ENCODE results near the gene CUX1.
"Not testable (repeated sequence)": the region's sequence is repeated elsewhere in the genome, so short reads cannot be mapped to it uniquely, and the experiment has no call there.

CUX1 gene

GRCh38 chr7:101854084-101854865, 36.8 kb downstream of the CUX1 start:
- DNase-seq (ENCODE audit: low read depth): no peak

- DNase-seq (ENCODE audit: low read depth): peak; percentile 58
Measured at GRCh38 chr7:101856473-101857357, 39.3 kb downstream of the CUX1 start.

GRCh38 chr7:101857358-101857811, 40.0 kb downstream of the CUX1 start:
- no peak for DNase-seq (ENCODE audit: low read depth)

DNA sequence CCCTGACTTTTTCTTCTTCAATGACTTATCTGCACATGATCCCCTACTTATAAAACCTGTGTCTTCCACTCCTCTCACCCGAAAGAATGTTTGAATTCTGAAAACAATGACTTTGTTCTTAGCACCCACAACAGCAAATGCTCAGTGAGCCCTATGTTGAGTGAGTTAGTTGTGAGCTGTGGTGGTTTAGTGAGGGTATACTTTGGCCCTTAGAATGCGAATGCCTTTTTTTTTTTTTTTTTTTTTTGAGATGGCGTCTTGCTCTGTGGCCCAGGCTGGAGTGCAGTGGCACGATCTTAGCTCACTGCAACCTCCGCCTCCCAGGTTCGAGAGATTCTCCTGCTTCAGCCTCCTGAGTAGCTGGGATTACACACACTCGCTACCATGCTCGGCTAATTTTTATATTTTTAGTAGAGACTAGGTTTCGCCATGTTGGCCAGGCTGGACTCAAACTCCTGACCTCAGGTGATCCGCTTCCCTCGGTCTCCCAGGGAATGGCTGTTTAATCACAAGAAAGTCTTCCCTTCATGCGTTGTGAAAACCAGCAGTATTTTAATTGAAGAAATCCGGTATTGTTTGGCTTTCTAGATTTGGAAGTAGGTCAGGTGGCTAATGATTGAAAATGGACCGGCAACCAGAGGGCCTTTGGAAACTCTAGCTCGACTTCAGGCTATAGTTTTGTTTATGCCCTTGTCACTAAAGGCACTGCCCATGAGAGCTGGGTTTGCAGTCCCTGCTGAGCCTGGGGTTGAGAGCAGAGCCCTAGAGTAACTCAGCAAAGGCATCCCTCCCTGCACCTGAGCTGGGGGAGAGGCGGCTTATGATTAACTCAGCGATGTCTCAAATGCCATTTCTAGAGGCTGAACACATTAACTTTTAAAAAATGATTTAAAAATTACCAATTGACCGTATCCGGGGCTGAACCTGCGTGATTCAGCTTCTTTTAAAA, 41.3 kb downstream of the CUX1 start:
- no peak for DNase-seq (ENCODE audit: low read depth)

- DNase-seq (ENCODE audit: low read depth): no peak
Measured at GRCh38 chr7:101859411-101860106, 42.1 kb downstream of the CUX1 start.

DNA sequence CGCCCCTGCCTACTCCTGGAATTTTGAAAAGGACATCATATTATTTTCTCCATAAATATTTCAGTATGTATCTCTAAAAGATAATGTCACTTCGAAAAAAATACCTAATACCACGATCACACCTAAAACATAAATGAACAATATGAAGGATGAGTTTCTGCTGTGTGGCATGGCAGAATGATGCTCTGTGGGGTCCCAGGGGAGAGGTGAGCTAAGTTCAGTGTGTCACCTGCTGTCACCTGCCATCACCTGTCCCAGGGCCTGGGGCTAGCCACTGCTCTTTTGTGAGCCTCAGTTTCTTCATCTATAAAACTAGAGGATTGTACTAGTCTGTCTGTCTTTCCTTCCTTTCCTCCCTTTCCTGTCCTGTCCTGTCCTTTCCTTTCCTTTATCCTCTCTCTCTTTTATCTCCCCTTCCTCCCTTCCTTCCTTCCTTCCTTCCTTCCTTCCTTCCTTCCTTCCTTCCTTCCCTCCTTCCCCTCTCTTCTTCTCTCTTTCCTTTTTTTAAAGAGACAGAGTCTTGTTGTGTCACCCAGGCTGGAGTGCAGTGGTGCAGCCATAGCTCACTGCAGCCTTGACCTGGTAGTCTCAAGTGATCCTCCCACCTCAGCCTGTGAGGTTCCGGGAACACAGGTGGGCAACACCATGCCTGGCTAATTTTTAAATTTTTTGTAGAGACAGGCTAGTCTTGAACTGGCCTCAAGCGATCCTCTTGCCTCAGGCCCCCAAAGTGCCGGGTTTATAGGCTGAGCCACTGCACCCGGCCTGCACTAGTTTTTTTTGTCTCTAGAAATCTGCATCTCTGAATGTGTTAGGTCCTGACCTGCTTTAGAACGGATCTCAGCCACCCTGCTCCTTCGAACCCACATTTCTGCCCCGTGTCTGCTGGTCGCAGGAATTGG, 43.1 kb downstream of the CUX1 start:
- DNase-seq (ENCODE audit: low read depth): no peak

GRCh38 chr7:101861218-101861775, 43.9 kb downstream of the CUX1 start:
- no peak for DNase-seq (ENCODE audit: low read depth)

- DNase-seq (ENCODE audit: low read depth): no peak
Measured at GRCh38 chr7:101862280-101863220, 45.1 kb downstream of the CUX1 start.

GRCh38 chr7:101863598-101863997, 46.2 kb downstream of the CUX1 start:
- DNase-seq (ENCODE audit: low read depth): no peak

GRCh38 chr7:101864039-101864438, 46.6 kb downstream of the CUX1 start:
- no peak for DNase-seq (ENCODE audit: low read depth)

DNA sequence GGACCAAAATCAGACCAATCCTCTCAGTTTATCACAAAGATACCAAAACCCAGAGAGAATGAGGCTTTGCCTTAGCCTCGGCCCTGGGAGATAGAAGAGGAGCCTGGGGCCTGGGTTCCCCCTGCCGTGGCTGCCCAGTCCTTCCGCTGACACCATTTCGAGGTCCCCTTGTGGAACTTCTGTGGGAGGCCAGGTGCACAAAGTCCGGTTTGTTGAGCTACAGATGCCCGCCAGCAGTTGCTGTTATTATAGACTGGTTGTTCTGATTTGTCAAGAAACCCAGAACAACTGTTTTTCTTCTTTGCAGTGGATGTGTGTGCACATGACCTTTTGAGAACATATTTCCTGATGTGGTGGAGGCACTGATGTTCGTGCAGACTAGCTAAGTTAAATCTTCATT, 47.6 kb downstream of the CUX1 start:
- DNase-seq (ENCODE audit: low read depth): no peak

- no peak for DNase-seq (ENCODE audit: low read depth)
Measured at GRCh38 chr7:101865455-101865854, 48.0 kb downstream of the CUX1 start.

DNA sequence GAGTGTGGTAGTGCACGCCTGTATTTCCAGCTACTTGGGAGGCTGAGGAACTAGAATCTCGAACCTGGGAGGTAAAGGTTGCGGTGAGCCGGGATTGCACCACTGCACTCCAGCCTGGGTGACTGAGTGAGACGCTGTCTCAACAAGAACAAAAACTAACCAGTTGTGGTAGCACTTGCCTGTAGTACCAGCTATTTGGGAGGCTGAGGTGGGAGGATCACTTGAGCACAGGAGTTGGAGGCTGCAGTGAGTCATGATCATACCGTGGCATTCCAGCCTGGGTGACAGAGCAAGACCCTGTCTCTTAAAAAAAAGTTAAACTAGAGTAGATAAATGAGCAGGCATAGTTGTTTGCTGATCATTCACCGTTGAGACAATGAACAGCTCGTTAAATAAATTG, 48.9 kb downstream of the CUX1 start:
- DNase-seq (ENCODE audit: low read depth): no peak

- DNase-seq (ENCODE audit: low read depth): no peak
Measured at GRCh38 chr7:101867265-101867664, 49.8 kb downstream of the CUX1 start.

DNA sequence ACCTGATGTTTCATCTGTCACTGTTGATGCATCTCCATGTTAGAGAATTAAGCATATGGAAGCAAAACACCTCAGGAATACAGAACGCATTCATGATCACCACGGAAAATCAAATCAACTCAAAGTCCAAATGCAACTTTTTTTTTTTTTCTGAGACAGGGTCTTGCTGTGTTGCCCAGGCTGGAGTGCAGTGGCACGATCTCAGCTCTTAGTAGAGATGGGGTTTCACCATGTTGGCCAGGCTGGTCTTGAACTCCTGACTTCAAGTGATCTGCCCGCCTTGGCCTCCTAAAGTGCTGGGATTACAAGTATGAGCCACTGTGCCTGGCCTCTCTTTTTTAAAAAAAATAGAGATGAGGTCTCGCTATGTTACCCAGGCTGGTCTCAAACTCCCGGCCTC, 50.3 kb downstream of the CUX1 start:
- DNase-seq (ENCODE audit: low read depth): not testable (repeated sequence)

- DNase-seq (ENCODE audit: low read depth): no peak
Measured at GRCh38 chr7:101868191-101868950, 50.9 kb downstream of the CUX1 start.

DNA sequence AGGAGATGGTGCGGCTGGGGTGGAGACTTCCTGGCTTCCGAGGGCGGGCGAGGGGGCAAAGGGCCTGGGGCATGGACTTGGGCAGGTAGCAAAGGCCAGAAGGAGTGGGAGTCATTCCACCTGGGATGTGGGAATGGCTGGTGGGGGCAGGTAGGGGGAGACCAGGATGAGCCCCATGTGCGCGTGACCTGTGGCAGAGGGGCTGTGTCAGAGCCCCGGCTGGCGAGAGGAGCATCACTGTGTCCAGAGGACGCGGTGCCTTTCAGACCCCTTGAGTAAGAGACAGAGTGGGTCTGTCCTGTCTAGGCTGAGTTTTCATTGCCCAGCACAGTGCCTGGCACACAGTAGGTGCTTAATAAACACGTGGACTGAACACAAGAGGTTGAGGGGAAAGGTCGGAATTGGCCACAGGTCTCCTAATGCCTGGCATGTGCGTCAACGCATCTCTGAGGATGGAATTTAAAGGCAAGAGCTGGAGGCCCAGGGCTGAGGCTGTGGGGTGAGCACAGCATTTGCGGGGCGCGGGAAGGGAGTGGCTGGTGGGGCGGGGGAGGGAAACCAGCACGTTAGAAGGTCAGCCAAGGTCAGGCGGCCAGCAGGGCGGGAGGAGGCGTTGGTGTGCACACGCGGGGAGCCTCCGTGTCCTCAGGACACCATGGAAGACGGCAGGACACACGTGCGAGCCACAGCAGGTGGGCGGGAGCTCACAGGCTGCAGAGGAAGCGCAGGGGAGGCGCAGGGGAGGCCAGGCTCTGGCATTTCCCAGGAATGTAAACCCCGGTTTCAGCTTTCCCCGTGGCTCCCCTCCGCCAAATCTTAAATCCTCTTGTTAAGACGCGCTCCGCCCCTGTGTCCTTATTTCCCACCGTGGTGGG, 51.8 kb downstream of the CUX1 start:
- DNase-seq (ENCODE audit: low read depth): no peak
